Mucosa of gallbladder (tissue), 1 donor: ENCODE measurements around the gene COX6A2. TPM values are rescaled to one million over a fixed set of nuclear protein-coding genes. Genes with fewer than 3 reads are reported as not detected.
A peak's percentile ranks its signal among the peaks of the same experiment; 100 is the strongest.

Experiments
- DNase-seq: peaks from one replicate; pipeline ENCODE4 v3.0.0-alpha.2; 2020; ENCODE audit warnings: low spot score
- total RNA-seq: library from RNA; stranded (reverse); gene quantifications from one replicate; pipeline ENCODE4 v1.2.1, GENCODE V29; 2021
- donor health status: DM: no; HTN: no; CAD: no.

Gene COX6A2
- 1.3 TPM for total RNA-seq

DNA sequence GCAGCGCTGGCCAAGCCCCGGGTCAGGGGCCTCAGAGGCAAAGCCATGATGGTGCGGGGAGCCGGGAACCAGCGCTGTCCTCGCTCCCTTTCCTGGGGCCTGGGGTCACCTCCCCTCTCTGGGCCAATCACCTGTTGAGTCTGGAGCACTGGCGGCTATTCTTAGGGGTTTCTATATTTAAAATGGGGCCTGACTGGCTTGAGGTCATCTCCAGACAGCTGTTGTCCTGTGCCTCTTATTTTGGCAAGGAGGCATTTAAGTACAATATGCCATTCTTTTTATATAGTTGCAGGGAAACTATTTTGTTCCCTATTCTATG lies at the start of gene COX6A2:
TSS of gene COX6A2 (minus strand) at position 82 of the 319 bp plus-strand sequence. CDS start at position 47, 35 bp downstream.
- no peak for DNase-seq

DNA sequence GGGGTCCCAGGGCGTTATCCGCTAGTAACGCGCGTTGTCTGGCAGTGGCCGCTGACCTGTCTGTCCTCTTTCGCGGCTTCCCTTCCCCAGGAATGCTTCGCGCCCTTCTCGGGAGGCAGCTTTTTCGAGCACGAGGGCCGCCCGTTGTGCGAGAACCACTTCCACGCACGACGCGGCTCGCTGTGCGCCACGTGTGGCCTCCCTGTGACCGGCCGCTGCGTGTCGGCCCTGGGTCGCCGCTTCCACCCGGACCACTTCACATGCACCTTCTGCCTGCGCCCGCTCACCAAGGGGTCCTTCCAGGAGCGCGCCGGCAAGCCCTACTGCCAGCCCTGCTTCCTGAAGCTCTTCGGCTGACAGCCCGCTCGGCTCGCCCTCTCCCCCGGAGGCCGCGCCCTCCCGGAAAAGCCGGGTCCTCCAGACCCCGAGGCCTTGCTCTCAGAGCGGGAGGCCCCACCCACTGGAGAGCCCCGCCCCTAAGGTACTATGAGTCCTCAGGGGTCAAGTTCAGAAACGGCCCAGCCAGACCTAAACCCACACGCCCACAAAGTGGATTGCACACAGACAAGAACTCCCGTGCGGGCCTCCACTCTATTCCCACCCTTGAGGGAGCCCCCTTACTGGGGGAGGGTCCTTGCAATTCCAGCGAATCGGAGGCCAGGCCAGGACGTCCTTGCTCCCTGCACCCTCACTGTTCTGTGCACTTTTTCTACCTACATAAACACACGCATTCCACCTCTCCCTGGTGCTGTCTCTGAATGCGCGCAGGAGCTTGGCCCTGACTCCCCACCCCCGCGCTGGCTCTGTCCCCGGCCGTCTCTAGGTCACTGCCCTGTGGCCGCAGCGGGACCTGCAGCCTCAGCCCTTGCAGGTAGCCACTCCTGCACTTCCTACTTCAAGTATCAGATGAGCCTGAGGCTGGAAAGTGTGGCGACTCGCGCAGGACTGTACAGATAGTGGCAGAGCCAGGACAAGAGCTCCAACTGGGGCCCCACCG lies 49.4 kb upstream of the COX6A2 start:
- no peak for DNase-seq

DNA sequence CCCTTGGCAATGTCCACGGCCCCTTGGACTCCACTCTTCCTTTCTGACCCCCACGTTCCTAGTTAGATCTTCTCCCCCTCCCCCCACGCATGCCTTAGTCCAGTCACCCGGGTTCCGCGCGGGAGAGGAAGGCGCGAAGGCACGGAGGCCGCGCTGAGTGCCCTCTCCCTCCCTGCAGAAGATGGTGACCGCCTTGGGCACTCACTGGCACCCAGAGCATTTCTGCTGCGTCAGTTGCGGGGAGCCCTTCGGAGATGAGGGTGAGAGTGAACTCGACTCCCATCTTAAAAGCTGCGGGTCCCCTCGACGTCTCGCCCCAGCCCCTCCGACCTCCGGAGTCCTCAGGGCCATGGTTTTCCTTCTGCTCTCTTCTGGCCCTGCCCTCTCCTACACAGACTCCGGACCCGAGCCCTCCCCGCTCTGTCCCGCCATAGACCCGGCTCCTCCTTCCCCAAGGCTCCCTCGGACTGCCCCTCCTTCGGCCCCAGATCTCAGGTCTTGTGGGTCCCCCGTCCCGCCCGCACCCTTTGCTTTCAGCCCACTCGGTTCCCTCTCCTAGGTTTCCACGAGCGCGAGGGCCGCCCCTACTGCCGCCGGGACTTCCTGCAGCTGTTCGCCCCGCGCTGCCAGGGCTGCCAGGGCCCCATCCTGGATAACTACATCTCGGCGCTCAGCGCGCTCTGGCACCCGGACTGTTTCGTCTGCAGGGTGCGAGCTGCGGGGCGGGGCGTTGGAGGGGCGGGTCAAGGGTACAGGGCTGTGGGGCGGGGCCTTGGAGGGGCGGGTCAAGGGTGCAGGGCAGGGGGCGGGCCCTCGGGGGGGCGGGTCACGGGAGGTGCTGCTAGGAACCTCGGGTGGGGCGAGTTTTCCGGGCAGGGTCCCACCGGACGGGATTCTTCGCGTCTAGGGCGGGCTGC lies 48.4 kb upstream of the COX6A2 start:
- DNase-seq: peak; percentile 72

DNA sequence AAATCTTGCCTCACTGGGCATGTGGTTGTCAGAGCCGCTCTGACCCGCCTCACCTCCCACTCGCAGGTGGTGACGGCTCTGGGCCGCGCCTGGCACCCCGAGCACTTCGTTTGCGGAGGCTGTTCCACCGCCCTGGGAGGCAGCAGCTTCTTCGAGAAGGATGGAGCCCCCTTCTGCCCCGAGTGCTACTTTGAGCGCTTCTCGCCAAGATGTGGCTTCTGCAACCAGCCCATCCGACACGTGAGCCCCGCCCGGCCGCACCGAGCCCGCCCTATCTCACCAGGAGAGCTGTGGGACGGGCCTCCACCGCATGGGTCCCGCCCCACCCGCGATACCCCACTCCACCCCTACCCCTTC lies 47.8 kb upstream of the COX6A2 start:
- DNase-seq: no peak

DNA sequence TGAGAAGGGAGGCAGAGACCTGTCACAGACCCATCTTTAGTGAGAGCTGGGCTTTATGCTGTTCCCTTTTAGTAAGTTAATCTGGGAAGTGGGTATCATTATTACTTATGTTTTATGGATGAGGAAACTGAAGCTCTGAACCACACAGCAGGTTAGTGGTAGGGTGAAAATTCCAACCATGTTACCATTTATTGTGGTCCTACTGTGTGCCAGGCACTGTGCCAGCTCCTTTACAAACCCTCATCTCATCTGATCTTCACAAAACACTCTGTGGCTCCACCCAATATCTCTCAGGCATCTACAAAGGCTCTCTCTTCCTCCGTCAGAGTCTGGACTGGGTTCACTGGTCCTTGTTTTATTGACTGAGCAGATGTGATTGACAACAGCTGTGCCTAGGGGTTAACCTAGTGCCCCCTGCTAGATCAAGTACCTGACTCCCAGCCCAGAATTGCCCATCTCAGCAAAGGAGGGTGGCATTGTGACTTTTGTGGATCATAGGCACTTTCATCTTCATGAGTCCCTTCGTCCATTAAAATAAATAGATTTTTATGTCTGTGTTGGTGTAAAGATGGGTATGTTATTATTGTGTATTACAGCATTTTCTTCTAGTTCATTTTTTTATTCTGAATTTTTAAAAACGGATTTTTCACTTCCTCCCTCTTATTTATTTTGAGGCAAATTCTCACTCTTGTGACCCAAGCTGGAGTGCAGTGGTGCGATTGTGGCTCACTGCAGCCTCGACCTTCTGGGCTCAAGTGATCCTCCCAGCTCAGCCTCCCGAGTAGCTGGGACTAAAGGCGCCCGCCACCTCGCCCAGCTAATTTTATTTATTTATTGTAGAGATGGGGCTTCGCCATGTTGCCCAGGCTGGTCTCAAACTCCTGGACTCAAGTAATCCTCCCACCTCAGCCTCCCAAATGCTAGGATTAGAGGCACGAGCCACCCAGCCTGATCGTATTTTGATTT lies 46.9 kb upstream of the COX6A2 start:
- DNase-seq: no peak

DNA sequence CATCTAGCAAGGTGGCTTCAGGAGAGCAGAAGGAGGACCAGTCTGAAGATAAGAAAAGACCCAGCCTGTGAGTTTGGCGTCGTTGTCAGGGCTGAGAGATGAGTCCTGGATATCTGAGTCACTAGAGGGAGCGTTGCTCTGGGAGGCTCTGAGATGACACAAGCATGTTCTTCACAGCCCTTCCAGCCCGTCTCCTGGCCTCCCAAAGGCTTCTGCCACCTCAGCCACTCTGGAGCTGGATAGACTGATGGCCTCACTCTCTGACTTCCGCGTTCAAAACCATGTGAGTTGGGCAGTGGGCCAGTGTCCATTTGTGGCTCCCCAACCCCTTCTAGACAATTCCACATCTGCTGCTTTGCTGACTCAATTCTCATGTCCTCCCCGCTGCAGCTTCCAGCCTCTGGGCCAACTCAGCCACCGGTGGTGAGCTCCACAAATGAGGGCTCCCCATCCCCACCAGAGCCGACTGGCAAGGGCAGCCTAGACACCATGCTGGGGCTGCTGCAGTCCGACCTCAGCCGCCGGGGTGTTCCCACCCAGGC lies 46.1 kb upstream of the COX6A2 start:
- no peak for DNase-seq

DNA sequence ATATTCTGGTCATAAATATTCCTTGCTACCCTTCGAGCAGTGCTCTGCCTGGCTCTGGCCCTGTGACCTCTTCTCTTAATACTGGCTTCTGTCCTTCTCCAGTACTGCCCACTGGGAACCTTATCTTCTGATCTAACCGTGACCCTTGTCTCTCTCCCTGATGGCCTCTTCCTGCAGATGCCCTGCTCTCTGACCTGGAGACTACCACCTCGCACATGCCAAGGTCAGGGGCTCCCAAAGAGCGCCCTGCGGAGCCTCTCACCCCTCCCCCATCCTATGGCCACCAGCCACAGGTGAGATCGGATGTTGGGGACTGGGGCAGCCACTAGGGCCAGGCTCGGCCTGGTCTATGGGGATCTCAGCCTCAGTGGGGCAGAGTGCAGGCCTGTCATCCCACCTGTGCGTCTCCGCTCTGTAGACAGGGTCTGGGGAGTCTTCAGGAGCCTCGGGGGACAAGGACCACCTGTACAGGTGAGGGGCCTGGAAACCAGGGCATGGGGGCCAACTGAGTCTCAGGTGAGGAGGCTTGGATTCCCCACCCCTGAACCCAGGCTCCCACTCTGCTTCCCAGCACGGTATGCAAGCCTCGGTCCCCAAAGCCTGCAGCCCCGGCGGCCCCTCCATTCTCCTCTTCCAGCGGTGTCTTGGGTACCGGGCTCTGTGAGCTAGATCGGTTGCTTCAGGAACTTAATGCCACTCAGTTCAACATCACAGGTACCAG lies 45.3 kb upstream of the COX6A2 start:
- no peak for DNase-seq

DNA sequence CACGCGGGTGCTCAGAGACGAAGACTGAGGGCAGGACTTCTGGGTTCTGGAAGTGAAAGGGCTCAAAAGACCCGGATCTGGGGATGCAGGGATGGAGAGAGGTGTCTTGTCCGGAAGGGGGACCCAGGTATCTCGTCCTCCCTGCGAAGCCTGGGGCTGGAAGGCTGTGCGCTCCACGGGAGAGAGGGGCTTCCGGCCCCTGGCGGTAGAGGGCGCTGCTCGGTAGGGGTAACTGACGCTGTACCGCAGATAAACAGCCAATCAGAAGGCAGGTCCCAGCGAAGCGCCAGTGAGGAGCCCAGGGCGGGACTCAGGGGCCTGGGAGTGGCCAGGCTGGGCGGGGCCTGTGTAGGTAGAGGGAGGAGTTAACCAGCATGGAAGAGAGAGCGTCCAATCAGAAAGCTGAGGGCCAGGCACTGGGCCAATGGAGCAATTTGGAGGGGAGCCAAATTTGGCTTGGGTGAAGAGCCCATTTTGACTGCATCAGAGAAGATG lies 44.6 kb upstream of the COX6A2 start:
- peak; percentile 83 for DNase-seq

DNA sequence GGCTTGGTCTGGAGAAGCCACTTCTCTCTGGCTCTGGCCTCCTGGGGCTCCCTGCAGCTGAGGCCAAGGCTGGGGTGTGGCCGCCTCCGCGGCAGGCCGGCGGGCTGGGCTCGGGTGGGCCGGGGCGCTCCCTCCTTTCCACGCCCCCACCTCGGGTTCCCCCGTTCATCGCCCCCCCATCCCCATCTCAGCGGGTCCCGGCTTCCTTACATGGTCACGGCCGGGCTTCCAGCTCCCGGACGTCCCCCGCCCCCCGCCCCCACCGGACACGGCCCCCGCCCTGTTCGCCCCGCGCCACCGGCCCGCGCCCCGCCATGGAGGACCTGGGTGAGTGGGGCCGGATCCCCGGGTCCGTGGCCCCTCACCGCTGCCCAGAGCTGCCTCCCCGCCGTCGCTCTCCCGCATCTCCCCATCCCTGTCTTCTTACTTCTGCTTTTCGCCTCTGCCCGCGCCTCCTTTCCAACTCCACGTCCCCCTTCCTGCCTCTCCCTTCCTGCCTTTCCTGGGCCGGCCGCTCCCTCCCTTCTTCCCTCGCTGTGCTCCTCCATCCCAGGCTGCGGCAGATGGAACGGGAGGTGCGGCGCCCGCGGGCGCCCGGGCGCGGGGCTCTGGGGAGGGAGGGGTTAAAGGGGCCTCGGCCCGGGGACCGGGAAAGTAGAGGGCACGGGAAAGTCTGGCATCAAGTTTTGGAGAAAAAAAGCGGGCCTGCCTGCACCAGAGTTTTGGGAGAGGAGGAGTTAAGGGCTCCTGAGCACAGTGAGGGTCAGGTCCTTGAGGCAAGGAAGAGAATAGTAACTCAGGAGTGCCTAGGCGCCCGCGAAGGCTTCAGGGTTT lies 43.9 kb upstream of the COX6A2 start, which contains the start of gene TGFB1I1:
TSS of gene TGFB1I1 (plus strand) at position 278 of the 834 bp plus-strand sequence. CDS start at position 315, 37 bp downstream.
- peak; percentile 62 for DNase-seq

DNA sequence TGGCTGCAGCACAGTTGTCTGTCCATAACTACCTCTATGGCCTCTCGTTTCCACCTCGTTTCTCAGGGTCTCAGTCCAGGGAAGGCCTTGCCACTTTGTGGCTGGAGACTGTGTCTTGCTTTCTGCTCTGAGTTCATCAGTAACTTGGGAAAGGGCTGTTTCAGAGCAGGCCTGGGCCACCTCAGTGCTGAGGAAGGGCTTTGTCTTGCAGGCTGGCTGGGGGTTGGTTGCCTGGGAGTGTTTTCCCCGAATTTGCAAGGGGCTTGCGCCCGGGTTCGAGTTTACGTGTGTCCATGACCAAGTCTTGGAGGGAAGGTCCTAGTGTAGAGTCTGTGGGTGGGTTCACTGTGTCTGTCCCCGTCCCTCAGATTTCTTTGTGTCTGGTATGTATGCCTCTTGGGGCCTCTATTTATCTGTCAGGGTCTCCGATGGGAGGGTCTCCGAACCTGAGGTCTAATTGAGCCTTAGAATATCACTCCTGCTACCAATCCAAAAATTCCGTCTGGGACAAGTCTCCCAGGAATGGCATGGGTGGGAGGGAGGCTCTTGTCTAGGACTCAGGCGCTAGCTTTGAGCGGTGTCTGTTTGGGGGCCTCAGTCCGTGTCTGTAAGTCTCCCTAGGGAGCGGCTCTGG lies 43.2 kb upstream of the COX6A2 start:
- DNase-seq: no peak

DNA sequence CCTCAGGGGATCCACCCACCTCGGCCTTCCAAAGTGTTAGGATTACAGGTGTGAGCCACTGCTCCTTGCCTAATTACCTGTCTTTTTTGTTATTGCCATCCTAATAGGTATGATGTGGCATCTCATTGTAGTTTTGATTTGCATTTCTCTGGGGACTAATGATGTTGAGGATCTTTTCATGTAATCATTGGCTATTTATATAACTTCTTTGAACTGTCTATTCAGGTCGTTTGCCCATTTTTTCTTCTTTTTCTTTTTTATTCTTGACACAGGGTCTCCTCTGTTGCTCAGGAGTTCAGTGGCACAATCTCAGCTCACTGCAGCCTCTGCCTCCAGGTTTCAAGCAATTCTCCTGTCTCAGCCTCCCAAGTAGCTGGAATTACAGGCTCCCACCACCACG lies 42.5 kb upstream of the COX6A2 start:
- DNase-seq: no peak

DNA sequence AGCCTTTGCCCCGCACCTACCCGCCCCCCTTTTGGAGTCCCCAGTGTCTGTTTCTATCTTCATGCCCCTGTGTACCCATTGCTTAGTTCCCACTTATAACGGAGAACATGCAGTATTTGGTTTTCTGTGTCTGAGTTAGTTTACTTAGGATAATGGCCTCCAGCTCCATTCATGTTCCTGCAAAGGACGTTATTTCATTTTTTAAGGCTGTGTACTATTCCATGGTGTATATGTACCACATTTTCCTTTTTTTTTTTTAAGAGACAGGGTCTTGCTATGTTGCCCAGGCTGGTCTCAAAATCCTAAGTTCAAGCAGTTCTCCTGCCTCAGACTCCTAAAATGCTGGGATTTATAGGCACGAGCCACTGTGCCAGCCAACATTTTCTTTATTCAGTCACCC lies 39.7 kb upstream of the COX6A2 start:
- no peak for DNase-seq

DNA sequence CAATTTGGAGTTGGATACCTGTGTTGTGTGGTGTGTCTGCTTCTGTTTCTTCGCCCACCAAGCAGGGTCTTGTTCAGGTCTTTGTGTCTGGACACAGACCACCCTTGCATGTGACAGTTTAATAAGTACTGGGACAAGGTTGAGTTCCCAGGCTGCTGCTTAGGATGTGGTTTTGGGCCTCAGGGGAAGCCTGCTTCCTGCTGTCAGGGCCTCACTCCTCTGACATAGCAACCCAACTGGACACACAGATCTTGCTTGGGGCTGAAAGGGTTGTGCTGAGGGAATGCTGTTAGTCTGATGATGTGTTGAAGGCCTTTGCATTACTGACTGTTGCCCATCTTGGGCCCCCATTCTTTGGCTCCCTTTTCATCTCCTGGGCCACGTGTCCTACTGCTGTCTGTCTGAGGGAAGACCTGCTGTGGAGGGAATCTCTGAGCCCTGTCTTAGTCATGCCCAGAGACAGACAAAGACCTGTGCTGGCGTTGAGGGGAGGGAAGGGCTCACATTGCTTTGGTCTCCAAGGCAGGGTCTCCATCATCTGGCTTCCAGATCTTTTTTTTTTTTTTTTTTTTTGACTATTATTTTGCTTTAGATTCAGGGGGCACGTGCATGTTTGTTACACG lies 39.1 kb upstream of the COX6A2 start:
- DNase-seq: no peak

DNA sequence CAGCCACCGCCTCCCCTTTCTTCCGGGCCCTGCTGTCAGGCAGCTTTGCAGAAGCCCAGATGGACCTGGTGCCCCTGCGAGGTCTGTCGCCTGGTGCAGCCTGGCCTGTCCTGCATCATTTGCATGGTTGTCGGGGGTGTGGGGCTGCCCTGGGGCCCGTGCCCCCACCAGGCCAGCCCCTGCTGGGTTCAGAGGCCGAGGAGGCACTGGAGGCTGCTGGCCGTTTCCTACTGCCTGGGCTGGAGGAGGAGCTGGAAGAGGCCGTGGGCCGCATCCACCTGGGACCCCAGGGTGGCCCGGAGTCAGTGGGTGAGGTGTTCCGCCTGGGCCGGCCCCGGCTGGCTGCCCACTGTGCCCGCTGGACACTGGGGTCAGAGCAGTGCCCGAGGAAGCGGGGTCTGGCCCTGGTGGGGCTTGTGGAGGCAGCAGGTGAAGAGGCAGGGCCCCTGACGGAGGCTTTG lies 38.3 kb upstream of the COX6A2 start:
- DNase-seq: no peak

DNA sequence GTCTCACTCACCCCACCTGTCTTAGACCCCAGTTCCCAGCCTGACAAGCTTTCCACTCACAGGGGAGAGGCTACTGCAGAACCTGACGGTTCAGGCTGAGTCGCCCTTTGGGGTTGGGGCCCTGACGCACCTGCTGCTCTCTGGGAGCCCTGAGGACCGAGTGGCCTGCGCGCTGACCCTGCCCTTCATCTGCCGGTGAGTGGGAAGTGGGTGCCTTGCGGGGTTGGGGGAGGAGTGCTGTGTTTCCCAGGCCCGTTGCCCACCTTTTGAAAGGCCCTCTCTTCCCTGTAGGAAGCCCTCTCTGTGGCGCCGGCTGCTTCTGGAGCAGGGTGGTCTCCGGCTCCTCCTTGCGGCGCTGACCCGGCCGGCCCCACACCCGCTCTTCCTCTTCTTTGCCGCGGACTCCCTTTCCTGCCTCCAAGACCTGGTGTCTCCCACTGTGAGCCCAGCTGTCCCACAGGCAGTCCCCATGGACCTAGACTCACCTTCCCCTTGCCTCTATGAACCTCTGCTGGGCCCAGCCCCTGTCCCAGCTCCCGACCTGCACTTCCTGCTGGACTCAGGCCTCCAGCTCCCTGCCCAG lies 37.7 kb upstream of the COX6A2 start:
- DNase-seq: no peak

DNA sequence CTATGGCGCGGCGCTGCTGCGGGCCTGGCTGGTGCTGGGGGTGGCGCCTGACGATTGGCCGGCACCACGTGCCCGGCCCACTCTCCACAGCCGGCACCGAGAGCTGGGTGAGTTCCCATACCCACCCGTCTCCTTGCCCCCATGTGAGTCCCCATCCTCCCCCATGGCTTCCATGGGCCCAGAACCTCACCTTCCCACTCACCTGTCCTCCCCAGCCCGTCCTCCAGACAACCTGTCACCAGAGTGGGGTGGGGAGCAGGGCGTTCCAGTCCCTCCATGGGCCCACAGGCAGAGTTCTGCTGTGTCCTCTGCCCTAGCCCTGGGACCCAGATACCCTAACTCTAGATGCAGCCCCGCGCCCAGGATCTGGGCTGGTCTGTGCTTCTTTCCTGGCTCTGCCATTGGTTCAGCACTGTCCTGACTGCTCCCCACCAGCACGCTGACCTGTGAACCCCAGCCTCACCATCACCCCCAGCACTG lies 36.7 kb upstream of the COX6A2 start:
- DNase-seq: no peak

DNA sequence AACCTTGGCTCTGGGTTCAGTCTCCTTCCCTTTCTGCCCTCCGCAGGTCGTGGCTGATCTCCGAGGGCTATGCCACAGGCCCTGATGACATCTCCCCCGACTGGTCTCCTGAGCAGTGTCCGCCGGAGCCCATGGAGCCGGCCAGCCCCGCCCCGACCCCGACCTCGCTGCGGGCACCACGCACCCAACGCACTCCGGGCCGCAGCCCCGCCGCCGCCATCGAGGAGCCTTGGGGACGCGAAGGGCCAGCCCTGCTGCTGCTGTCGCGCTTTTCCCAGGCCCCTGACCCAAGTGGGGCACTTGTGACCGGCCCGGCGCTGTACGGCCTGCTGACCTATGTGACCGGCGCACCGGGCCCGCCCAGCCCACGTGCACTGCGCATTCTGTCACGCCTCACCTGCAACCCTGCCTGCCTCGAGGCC lies 36.2 kb upstream of the COX6A2 start:
- no peak for DNase-seq
